ENCODE measurements around the gene CSRP2. TPM values are rescaled to one million over a fixed set of nuclear protein-coding genes. Genes with fewer than 3 reads are reported as not detected.

CSRP2 gene
- total RNA-seq, 1 experiment from 2014 or later: 158 TPM

- no peak overlapping the region for H3K27ac Mint-ChIP-seq
- Histone ChIP-seq H2BK12ac (ENCODE audit: insufficient read length, low read depth, low read length) (no peak overlapping the region), H4K5ac (ENCODE audit: insufficient read length, low read depth, low read length) (no peak overlapping the region), H2BK5ac (ENCODE audit: insufficient read length, low read length) (no peak overlapping the region), H4K8ac (replicated peaks; ENCODE audit: insufficient read length, low read depth, low read length) (no peak overlapping the region), H3K27ac (ENCODE audit: insufficient read length, low read depth, low read length) (no peak overlapping the region), H3K79me1 (ENCODE audit: insufficient read depth, low read depth, low read length, poor library complexity, severe bottlenecking) (no peaks in the 10 kb centered on the region), H3K4me2 (ENCODE audit: insufficient read depth, insufficient read length, low read length) (no peak overlapping the region), H3K18ac (ENCODE audit: insufficient read length, low read depth, low read length) (no peak overlapping the region), H2BK15ac (ENCODE audit: low read depth, low read length) (no peak overlapping the region), H3K9me3 (ENCODE audit: control insufficient read depth, low read depth, low read length) (no peaks in the 10 kb centered on the region), H2AK5ac (ENCODE audit: insufficient read length, low read length) (no peak overlapping the region), H2BK120ac (ENCODE audit: low read depth, low read length, poor library complexity, severe bottlenecking) (no peak overlapping the region), H3K56ac (ENCODE audit: insufficient read length, low read depth, low read length) (no peak overlapping the region), H3K23me2 (ENCODE audit: insufficient read length, low read depth, low read length, poor library complexity, severe bottlenecking) (no peaks in the 10 kb centered on the region), H3K23ac (ENCODE audit: insufficient read length, low read depth, low read length) (no peak overlapping the region), H3K27me3 (ENCODE audit: insufficient read depth, low read length) (no peaks in the 10 kb centered on the region), H3K79me2 (ENCODE audit: insufficient read depth, low read length) (no peaks in the 10 kb centered on the region), H3K9ac (ENCODE audit: extremely low read depth, insufficient read length, low read length) (no peak overlapping the region), H3K4me1 (ENCODE audit: insufficient read depth, low read length) (no peaks in the 10 kb centered on the region), H3K14ac (ENCODE audit: insufficient read depth, low read length) (no peak overlapping the region), H2AFZ (ENCODE audit: low read length) (no peak overlapping the region), H2BK20ac (ENCODE audit: low read depth, low read length, poor library complexity, severe bottlenecking) (no peak overlapping the region), H4K91ac (ENCODE audit: insufficient read length, low read depth, low read length) (no peak overlapping the region), H3K4ac (ENCODE audit: low read depth, low read length) (no peak overlapping the region), H3T11ph (ENCODE audit: low read length) (no peak overlapping the region), H4K20me1 (ENCODE audit: control insufficient read depth, insufficient read depth, insufficient read length) (no peaks in the 10 kb centered on the region)
- no peak overlapping the region for H3K4me3 Mint-ChIP-seq
- H3K36me3 Mint-ChIP-seq (ENCODE audit: insufficient read depth in 1 of 3, low read depth in 3 of 3): peaks cover 0 to 32% (median 20%) of the 10 kb centered on the region in 3 experiments; a peak in 5 of 7 replicates
- no peaks in the 10 kb centered on the region for H3K27me3 Mint-ChIP-seq (ENCODE audit: low read depth)
- no CpG with 5 or more reads among the region's 2 CpGs for WGBS (ENCODE audit: extremely low coverage, insufficient read length, low lambda C conversion rate)
- DNase-seq: no peak
- no peak for TF ChIP-seq CTCF (conservative IDR thresholded peaks at IDR 0.05)
- no peaks in the 10 kb centered on the region for H3K4me1 Mint-ChIP-seq
- no peaks in the 10 kb centered on the region for H3K9me3 Mint-ChIP-seq
These were observed 30.7 kb downstream of the CSRP2 start for GRCh38 chr12:76848132-76848531.

Data from H9 (cell line).